ENCODE results near the gene BCOR. TPM values are rescaled to one million over a fixed set of nuclear protein-coding genes. Genes with fewer than 3 reads are reported as not detected.

BCOR gene
- total and polyA plus RNA-seq, 9 of the 15 experiments (the other 6 are each of a cell fraction or from before 2014, with no cell fraction given): 27.5 to 113 (median 37.6) TPM

DNA sequence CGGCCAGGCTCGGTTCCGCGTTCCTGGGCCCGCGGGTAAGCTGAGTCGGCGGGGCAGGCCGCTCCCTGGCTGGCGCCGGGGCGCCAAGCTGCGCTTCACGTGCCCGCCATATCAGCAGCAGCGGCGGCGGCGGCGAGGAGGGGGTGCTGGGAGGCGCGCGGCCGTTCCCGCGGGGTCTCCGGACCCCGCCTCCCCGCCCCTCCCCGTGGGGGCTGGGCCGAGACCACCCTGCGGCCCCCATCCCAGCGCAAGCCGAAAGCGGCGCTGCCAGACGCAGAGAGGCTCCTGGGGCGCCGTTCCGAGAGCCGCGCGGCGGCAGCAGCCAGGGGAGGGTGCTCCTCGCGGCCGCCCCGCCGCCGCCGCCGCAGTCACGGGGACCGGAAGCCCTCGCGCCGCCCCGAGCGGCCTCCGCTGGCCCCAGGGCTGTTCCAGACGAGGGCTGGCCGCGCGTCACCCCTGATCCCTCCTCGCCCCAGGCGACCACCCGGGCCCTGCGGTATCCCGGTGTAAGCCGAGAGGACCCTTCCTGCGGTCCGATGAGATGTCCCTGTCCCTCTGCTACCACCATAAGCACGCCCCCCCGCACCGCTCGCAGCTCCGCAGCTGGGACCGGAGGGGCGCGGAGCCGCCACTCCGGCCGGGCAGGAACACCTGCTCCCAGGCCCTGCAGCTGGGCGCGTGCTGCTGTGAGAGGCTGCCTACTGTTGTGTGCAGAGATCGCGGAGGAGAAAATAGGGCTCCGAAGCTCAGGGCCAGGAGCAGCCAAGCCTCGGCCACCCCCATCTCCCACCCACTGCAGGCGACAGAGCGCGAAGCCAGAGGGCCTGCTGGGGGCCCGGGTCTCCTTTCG, 7.5 kb upstream of the BCOR start (continued):
- TF ChIP-seq, protein P1, sequence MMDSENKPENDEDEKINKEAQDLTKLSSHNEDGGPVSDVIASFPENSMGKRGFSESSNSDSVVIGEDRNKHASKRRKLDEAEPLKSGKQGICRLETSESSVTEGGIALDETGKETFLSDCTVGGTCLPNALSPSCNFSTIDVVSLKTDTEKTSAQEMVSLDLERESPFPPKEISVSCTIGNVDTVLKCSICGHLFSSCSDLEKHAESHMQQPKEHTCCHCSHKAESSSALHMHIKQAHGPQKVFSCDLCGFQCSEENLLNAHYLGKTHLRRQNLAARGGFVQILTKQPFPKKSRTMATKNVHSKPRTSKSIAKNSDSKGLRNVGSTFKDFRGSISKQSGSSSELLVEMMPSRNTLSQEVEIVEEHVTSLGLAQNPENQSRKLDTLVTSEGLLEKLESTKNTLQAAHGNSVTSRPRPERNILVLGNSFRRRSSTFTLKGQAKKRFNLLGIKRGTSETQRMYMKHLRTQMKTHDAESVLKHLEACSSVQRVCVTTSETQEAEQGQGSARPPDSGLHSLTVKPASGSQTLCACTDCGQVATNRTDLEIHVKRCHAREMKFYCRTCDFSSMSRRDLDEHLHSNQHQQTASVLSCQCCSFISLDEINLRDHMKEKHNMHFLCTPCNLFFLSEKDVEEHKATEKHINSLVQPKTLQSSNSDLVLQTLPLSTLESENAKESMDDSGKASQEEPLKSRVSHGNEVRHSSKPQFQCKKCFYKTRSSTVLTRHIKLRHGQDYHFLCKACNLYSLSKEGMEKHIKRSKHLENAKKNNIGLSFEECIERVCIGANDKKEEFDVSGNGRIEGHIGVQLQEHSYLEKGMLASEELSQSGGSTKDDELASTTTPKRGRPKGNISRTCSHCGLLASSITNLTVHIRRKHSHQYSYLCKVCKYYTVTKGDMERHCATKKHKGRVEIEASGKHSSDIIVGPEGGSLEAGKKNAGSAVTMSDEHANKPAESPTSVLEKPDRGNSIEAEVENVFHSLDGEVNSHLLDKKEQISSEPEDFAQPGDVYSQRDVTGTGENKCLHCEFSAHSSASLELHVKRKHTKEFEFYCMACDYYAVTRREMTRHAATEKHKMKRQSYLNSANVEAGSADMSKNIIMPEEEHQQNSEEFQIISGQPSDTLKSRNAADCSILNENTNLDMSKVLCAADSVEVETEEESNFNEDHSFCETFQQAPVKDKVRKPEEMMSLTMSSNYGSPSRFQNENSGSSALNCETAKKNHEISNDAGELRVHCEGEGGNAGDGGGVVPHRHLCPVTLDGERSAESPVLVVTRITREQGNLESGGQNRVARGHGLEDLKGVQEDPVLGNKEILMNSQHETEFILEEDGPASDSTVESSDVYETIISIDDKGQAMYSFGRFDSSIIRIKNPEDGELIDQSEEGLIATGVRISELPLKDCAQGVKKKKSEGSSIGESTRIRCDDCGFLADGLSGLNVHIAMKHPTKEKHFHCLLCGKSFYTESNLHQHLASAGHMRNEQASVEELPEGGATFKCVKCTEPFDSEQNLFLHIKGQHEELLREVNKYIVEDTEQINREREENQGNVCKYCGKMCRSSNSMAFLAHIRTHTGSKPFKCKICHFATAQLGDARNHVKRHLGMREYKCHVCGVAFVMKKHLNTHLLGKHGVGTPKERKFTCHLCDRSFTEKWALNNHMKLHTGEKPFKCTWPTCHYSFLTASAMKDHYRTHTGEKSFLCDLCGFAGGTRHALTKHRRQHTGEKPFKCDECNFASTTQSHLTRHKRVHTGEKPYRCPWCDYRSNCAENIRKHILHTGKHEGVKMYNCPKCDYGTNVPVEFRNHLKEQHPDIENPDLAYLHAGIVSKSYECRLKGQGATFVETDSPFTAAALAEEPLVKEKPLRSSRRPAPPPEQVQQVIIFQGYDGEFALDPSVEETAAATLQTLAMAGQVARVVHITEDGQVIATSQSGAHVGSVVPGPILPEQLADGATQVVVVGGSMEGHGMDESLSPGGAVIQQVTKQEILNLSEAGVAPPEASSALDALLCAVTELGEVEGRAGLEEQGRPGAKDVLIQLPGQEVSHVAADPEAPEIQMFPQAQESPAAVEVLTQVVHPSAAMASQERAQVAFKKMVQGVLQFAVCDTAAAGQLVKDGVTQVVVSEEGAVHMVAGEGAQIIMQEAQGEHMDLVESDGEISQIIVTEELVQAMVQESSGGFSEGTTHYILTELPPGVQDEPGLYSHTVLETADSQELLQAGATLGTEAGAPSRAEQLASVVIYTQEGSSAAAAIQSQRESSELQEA (IDR thresholded peaks at IDR 0.05; ENCODE audit: low read depth): no peak
- TF ChIP-seq KLF6 (CRISPR knock-in tag; IDR thresholded peaks at IDR 0.05; ENCODE audit: borderline replicate concordance) (no peak), POLR2AphosphoS5 (IDR thresholded peaks at IDR 0.05; ENCODE audit: control insufficient read depth, insufficient read depth, low read depth, low read length) (peak; percentile 9; the same call in 1 of the 2 replicates), ILF3 (IDR thresholded peaks at IDR 0.05; ENCODE audit: borderline replicate concordance) (no peak), HNRNPH1 (optimal IDR thresholded peaks at IDR 0.05; ENCODE audit: low read depth, low read length) (no peak), ETV1 (tag; conservative IDR thresholded peaks at IDR 0.05; ENCODE audit: low read depth) (peak; percentile 41; the same call in 1 of the 2 replicates), TEAD1 (CRISPR knock-in tag; IDR thresholded peaks at IDR 0.05) (no peak)
